OCI-LY3 (cell line): ENCODE measurements around the gene MPC1L.

Source experiments
- CTCF ChIP-seq: fragments of 200-600, 300-600 bp; sonication (generic); IDR thresholded peaks from 2 replicates; pipeline ENCODE4 v1.5.1; 2014; ENCODE audit warnings: antibody characterized with exemption, low read length, low read depth
- EZH2phosphoT487 ChIP-seq: fragments of 200-600 bp; shearing (Covaris generic); IDR thresholded peaks from 2 replicates; pipeline ENCODE4 v1.6.1; 2018; ENCODE audit warnings: antibody characterized with exemption, mixed run types, low read depth

DNA sequence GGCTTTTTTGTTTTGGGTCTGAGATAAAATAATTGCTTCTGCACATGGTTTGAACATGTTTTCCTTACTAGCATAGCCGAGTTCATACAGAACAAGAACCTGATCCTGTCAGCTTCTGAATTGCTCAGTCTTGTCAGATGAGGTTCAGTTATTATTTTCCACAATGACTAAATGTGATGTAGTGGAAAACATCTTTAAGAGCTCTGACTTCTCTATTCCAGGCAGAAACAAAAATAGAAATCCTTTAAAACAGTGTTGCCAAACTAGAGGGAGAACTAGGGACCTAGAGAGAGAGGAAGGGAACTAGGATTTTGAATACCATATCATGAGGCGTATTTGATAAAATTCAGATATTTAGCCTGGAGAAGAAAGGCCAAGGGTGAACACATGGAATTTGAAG lies 40.4 kb upstream of the MPC1L start:
- no peak for TF ChIP-seq CTCF
- TF ChIP-seq EZH2phosphoT487, result no peak
